Stimulated activated CD4-positive, alpha-beta T cell treated with anti-CD3 and anti-CD28 coated beads, Interleukin-12 subunit alpha, Interleukin-12 subunit beta, amount 100 ng/mL, for 24 hours (primary cell): ENCODE results near the gene TRAPPC11.

ENCODE experiments used
- DNase-seq, 2 experiments: peaks; one replicate each; pipeline ENCODE4 v3.0.0-alpha.2; 2020; ENCODE audit warnings: low read depth in 2 of 2

TRAPPC11 gene

DNA sequence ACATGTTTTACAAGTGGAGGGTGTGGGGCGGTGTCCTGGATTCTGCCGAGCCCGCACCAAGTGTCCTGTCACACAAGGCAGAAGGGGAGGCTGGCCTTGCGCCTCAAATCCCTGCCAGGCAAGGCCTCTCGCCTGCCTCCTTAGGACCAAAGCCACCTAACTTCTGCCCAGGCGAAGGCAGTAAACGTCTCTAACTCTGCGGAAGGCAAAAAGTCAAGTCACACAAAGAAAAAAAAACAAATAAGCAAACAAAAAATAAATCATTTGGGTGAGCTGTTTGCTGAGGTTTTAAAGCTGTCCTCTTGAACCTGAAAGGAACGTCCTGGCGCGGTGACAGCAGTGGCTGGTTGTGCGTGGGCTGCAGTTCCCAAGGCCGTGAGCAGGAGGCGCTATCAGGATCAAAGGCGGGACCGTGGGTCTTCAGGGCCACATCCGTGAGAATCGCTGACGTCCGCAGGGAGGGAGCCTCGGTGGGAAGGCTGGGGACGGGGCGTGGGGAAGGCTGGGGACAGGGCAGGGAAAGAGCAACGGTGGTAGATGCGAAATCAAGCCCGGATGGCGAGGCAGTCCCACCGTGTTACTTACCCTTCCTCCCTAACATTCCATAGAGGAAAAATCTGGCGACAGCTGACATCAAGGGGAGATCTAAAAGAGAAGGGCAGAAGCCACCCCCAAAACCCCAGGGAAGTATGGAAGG, 99.1 kb downstream of the TRAPPC11 start:
- DNase-seq: no peak

GRCh38 chr4:183758758-183759447, 99.8 kb downstream of the TRAPPC11 start:
- DNase-seq: no peak

DNA sequence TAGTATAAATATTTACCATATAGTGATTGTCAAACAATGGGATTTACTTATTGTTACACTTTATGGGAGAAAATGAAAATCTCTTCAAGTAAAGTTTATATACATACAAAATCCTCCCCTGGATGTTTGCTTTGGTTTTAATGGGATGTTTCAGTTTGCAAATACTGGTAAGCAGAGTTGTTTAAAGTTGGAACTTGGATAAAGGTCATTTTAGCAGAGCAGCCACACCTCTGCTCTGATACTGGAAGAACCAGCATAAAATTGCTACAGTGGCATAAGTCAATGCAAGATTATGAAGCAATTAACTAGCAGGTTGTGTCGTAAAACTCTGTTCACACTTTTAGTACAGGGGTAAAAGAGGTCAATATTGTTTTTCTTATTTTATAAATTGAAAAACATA, 101.2 kb downstream of the TRAPPC11 start:
- DNase-seq: no peak
